K562 (cell line): ENCODE data around the gene LRP1. TPM values are rescaled to one million over a fixed set of nuclear protein-coding genes. Genes with fewer than 3 reads are reported as not detected.
A peak's percentile ranks its signal among the peaks of the same experiment; 100 is the strongest.

Experiments used
- E2F6 ChIP-seq, 2 experiments: IDR thresholded peaks; 2 replicates each; pipeline ENCODE4 v1.6.1; 2011; ENCODE audit warnings: borderline replicate concordance in 1 of 2, control low read depth in 1 of 2, low read depth in 1 of 2, low read length in 1 of 2, mild to moderate bottlenecking in 1 of 2, mixed read lengths in 1 of 2, moderate library complexity in 1 of 2; ENCODE audit not compliant: insufficient read depth in 1 of 2, insufficient read length in 1 of 2, poor library complexity in 1 of 2, severe bottlenecking in 1 of 2; ENCODE audit errors: extremely low read depth in 1 of 2
- VEZF1 ChIP-seq: fragments of 200-800 bp; sonication (Bioruptor generic); IDR thresholded peaks from 2 replicates; pipeline ENCODE4 v1.6.1; 2017; ENCODE audit warnings: missing genetic modification characterization, missing compliant biosample characterization
- ZNF644 ChIP-seq: fragments of 200-800 bp; sonication (Bioruptor generic); IDR thresholded peaks from 2 replicates; pipeline ENCODE4 v1.6.1; 2016; ENCODE audit warnings: low read depth, missing genetic modification characterization, missing compliant biosample characterization
- ZNF740 ChIP-seq, 3 experiments: fragments of 200-800 bp in 1 of 3; sonication (Bioruptor generic) in 1 of 3; sonication (generic) in 1 of 3; formaldehyde crosslinking in 1 of 3; IDR thresholded peaks; 2 replicates each; pipeline versions ENCODE4 v1.6.1 to v1.8.0; 2016 to 2022; ENCODE audit warnings: mild to moderate bottlenecking in 2 of 3, missing compliant biosample characterization in 2 of 3, missing genetic modification characterization in 2 of 3, missing genetic modification reagents in 1 of 3
- polyA plus RNA-seq, 8 experiments: library from polyadenylated mRNA; depleted of rRNA in 4 of 8; stranded (reverse) in 5 of 8; unstranded in 3 of 8; fragments of >200 nt; fragmentation: Nextera tagmentation in 2 of 8; fragmentation: Illumina TruSeq in 1 of 8; extraction: Ambion mirVana in 2 of 8; extraction: Trizol in 1 of 8; gene quantifications; 2 replicates each; pipeline versions ENCODE4 v1.2.1 to v1.2.3, GENCODE V29; 2011 to 2014; ENCODE audit warnings: inconsistent platforms in 1 of 8, missing spikeins in 1 of 8
- total RNA-seq, 7 experiments: library from RNA; depleted of rRNA in 6 of 7; stranded (reverse); fragments of >200 nt in 6 of 7; fragmentation: Illumina TruSeq in 2 of 7; extraction: Trizol in 2 of 7; gene quantifications; 2 replicates each; pipeline versions ENCODE4 v1.2.1 to v1.2.3, GENCODE V29; 2011 to 2021; ENCODE audit warnings: low replicate concordance in 1 of 7

Gene LRP1
- total and polyA plus RNA-seq, 9 of the 15 experiments (the other 6 are each of a cell fraction or from before 2014, with no cell fraction given), result 0.04 to 0.64 (median 0.19) TPM; not detected in 2

GRCh38 chr12:57087010-57087690 is 41.1 kb upstream of the LRP1 start (continued):
- peak in 1 of 2 experiments; percentile 79 for TF ChIP-seq E2F6 (IDR thresholded peaks at IDR 0.05; ENCODE audit: borderline replicate concordance in 1 of 2, extremely low read depth in 1 of 2, insufficient read depth in 1 of 2, insufficient read length in 1 of 2, low read depth in 1 of 2, low read length in 1 of 2, poor library complexity in 1 of 2, severe bottlenecking in 1 of 2)
- TF ChIP-seq ZNF740 (CRISPR knock-in tag; IDR thresholded peaks at IDR 0.05), result 0 out of 2 replicates have a peak, but pooled peaks have one; percentile 15
- no peak for TF ChIP-seq ZNF740 (tag; IDR thresholded peaks at IDR 0.05)
- TF ChIP-seq ZNF644 (tag), result 0 out of 2 replicates have a peak, but pooled peaks have one; percentile 15
- peak; percentile 94 for TF ChIP-seq VEZF1
